SK-N-SH (cell line): ENCODE data around the gene C2CD3. TPM values are rescaled to one million over a fixed set of nuclear protein-coding genes. Genes with fewer than 3 reads are reported as not detected.

Source experiments
- CTCF ChIA-PET: fragments of 300-600, 350-600 bp; formaldehyde crosslinking; extraction: SDS; loops from one replicate; lab custom pipeline; 2021; lab: Yijun Ruan, JAX
- POLR2A ChIA-PET: fragments of 350-600 bp; sonication (Branson Sonifier 250); formaldehyde crosslinking; extraction: SDS; loops from one replicate; lab custom pipeline; 2020; ENCODE audit warnings: antibody characterized with exemption, inconsistent platforms; lab: Yijun Ruan, JAX
- DNase-seq: peaks from one replicate; pipeline ENCODE4 v3.0.0; 2012
- H2AFZ ChIP-seq: fragments of 200-600 bp; sonication (generic); 2 replicates; pipeline ENCODE4 v1.8.1; 2016; ENCODE audit warnings: antibody characterized with exemption, mild to moderate bottlenecking, low read depth
- H3F3A ChIP-seq: fragments of 200-600 bp; sonication (generic); replicated peaks from 2 replicates; pipeline ENCODE3; 2016; ENCODE audit warnings: antibody characterized with exemption, mild to moderate bottlenecking; ENCODE audit not compliant: insufficient read depth
- H3K27ac ChIP-seq, 2 experiments: fragments of 200-500 bp in 1 of 2; fragments of 200-600 bp in 1 of 2; sonication (Bioruptor generic) in 1 of 2; sonication (generic), shearing (Covaris generic) in 1 of 2; 2 replicates each; pipeline versions ENCODE4 v1.5.1 to v1.6.1; 2014 to 2016; ENCODE audit warnings: low read depth in 2 of 2, inconsistent platforms in 1 of 2, low read length in 1 of 2, mild to moderate bottlenecking in 1 of 2, mixed read lengths in 1 of 2
- H3K27me3 ChIP-seq: fragments of 200-600 bp; sonication (generic), shearing (Covaris generic); 2 replicates; pipeline ENCODE4 v1.6.1; 2016; ENCODE audit warnings: mixed run types; ENCODE audit not compliant: insufficient read depth
- H3K36me3 ChIP-seq, 2 experiments: fragments of 200-500 bp in 1 of 2; fragments of 200-600 bp in 1 of 2; sonication (Bioruptor generic) in 1 of 2; sonication (generic) in 1 of 2; replicated peaks in 1 of 2; 2 replicates each; pipeline versions ENCODE3 to v1.5.1; 2014 to 2016; ENCODE audit warnings: low read length in 1 of 2, mild to moderate bottlenecking in 1 of 2; ENCODE audit not compliant: insufficient read depth in 2 of 2, control insufficient read depth in 1 of 2
- H3K4me1 ChIP-seq, 2 experiments: fragments of 200-500 bp in 1 of 2; fragments of 200-600 bp in 1 of 2; sonication (Bioruptor generic) in 1 of 2; sonication (generic), shearing (Covaris generic) in 1 of 2; 2 replicates each; pipeline versions ENCODE4 v1.5.1 to v1.6.1; 2014 to 2016; ENCODE audit warnings: low read depth in 1 of 2, low read length in 1 of 2, mixed run types in 1 of 2; ENCODE audit not compliant: insufficient read depth in 2 of 2, control insufficient read depth in 1 of 2
- H3K4me2 ChIP-seq: fragments of 200-600 bp; sonication (generic), shearing (Covaris generic); 2 replicates; pipeline ENCODE4 v1.6.1; 2017; ENCODE audit warnings: mixed run types
- H3K4me3 ChIP-seq, 2 experiments: fragments of 200-500 bp in 1 of 2; fragments of 200-600 bp in 1 of 2; sonication (Bioruptor generic) in 1 of 2; sonication (generic), shearing (Covaris generic) in 1 of 2; 2 replicates each; pipeline versions ENCODE4 v1.5.1 to v1.8.1; 2014 to 2016; ENCODE audit warnings: low read depth in 2 of 2, inconsistent platforms in 1 of 2, low read length in 1 of 2, mild to moderate bottlenecking in 1 of 2, mixed read lengths in 1 of 2, moderate library complexity in 1 of 2
- H3K79me2 ChIP-seq: fragments of 200-600 bp; sonication (generic); 2 replicates; pipeline ENCODE4 v1.8.1; 2017; ENCODE audit warnings: mild to moderate bottlenecking; ENCODE audit not compliant: insufficient read depth
- H3K9ac ChIP-seq: fragments of 200-600 bp; sonication (generic); 2 replicates; pipeline ENCODE4 v1.6.1; 2017; ENCODE audit warnings: mixed run types
- H3K9me2 ChIP-seq: fragments of 200-600 bp; sonication (generic); 2 replicates; pipeline ENCODE4 v1.6.1; 2017; ENCODE audit warnings: mixed run types
- H3K9me3 ChIP-seq: fragments of 200-600 bp; sonication (generic); 2 replicates; pipeline ENCODE4 v1.6.1; 2017; ENCODE audit warnings: mixed run types, mild to moderate bottlenecking, moderate library complexity
- H4K20me1 ChIP-seq: fragments of 200-600 bp; sonication (generic); 2 replicates; pipeline ENCODE4 v1.6.1; 2017; ENCODE audit warnings: mild to moderate bottlenecking, mixed run types; ENCODE audit not compliant: insufficient read depth
- CHD2 ChIP-seq: fragments of 150-350 bp; IDR thresholded peaks from 2 replicates; pipeline ENCODE4 v1.6.1; 2018; ENCODE audit warnings: low read length; ENCODE audit not compliant: partially characterized antibody
- CTCF ChIP-seq: fragments of 200-600 bp; sonication (generic); IDR thresholded peaks from 2 replicates; pipeline ENCODE4 v1.6.1; 2017; ENCODE audit warnings: antibody characterized with exemption, mild to moderate bottlenecking, moderate library complexity
- FOXM1 ChIP-seq: IDR thresholded peaks from 2 replicates; pipeline ENCODE4 v1.4.0; 2012; ENCODE audit warnings: low read depth, mild to moderate bottlenecking
- GABPA ChIP-seq: IDR thresholded peaks from 2 replicates; pipeline ENCODE4 v1.4.0; 2012; ENCODE audit warnings: low read depth, mild to moderate bottlenecking
- IRF3 ChIP-seq: fragments of 150-350 bp; IDR thresholded peaks from 2 replicates; pipeline ENCODE4 v1.6.1; 2016; ENCODE audit warnings: mild to moderate bottlenecking, low read depth, low read length
- MEF2A ChIP-seq: IDR thresholded peaks from 2 replicates; pipeline ENCODE4 v1.4.0; 2012; ENCODE audit warnings: low read depth, borderline replicate concordance
- MXI1 ChIP-seq: IDR thresholded peaks from 2 replicates; pipeline ENCODE4 v1.6.1; 2012; ENCODE audit warnings: mild to moderate bottlenecking, low read depth, low read length, improper control_type of control experiment
- NFIC ChIP-seq: IDR thresholded peaks from 2 replicates; pipeline ENCODE4 v1.4.0; 2012; ENCODE audit warnings: borderline replicate concordance
- PBX3 ChIP-seq: IDR thresholded peaks from 2 replicates; pipeline ENCODE4; 2012
- POLR2AphosphoS5 ChIP-seq: IDR thresholded peaks from 2 replicates; pipeline ENCODE4 v1.6.1; 2012; ENCODE audit warnings: low read depth, low read length
- RAD21 ChIP-seq: IDR thresholded peaks from 2 replicates; pipeline ENCODE4 v1.6.1; 2012; ENCODE audit warnings: mild to moderate bottlenecking, low read length
- RFX5 ChIP-seq: IDR thresholded peaks from 2 replicates; pipeline ENCODE4 v1.6.1; 2012; ENCODE audit warnings: mild to moderate bottlenecking, improper control_type of control experiment, low read length
- TAF1 ChIP-seq: IDR thresholded peaks from 2 replicates; pipeline ENCODE4 v1.6.1; 2012; ENCODE audit warnings: low read depth, mild to moderate bottlenecking, low read length, moderate library complexity, borderline replicate concordance
- WGBS: methylation state at CpG from one replicate; pipeline ENCODE4 v1.1.6; 2017; ENCODE audit warnings: low lambda C conversion rate; 5-methylcytosine and 5-hydroxymethylcytosine counted together
- polyA plus RNA-seq, 3 experiments: library from polyadenylated mRNA; depleted of rRNA; stranded (reverse); fragments of >200 nt; gene quantifications; 2 replicates each; pipeline ENCODE4 v1.2.3, GENCODE V29; 2012

C2CD3 gene
- polyA plus RNA-seq, 1 of the 3 experiments (the other 2 are of a cell fraction) = 7.0 TPM

DNA sequence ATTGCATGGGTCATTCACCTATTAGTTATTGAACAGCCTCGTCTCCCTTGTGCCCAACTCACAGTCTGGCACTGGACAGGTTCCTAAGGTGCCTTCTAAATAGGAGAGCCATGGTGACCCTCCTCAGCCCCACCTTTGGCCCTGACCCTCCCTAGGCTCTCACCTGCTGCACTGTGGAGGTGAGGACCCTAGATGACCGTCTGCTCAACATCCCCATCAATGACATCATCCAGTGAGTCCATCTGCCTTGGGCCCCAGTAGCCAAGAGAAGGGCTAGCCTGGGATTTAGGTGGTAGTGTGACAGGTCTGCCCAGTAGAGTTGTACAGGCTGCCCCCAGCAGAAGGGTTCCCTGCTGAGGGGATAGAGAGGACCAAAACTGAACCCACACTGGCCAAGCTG is 201.7 kb downstream of the C2CD3 start:
- no peak overlapping the region for H2AFZ ChIP-seq
- no peaks in the 10 kb centered on the region for H3K79me2 ChIP-seq
- WGBS = 54% methylated on average over 2 of the region's 2 CpGs
- TF ChIP-seq CTCF = no peak
- TF ChIP-seq GABPA = no peak
- no peak for TF ChIP-seq POLR2AphosphoS5
- no peak for TF ChIP-seq MEF2A
- no peak for TF ChIP-seq RAD21
- TF ChIP-seq IRF3 = no peak
- TF ChIP-seq TAF1 = no peak
- TF ChIP-seq MXI1 = no peak
- no peak for TF ChIP-seq FOXM1
- no peak for DNase-seq
- ChIA-PET CTCF (interaction anchor here (1.3 kb wide), 1 partner anchor 10 kb away, joined by 3 read pairs; no protein-coding TSS in a partner anchor), POLR2A (interaction anchor here (3.9 kb wide), 1 partner anchor 13 kb away, joined by 15 read pairs; the partner anchor contains the start of gene UCP2)
- H3K4me2 ChIP-seq = no peak overlapping the region
- H3K4me3 ChIP-seq = no peak overlapping the region
- no peaks in the 10 kb centered on the region for H3K27me3 ChIP-seq
- H3F3A ChIP-seq = peaks cover 3% of the 10 kb centered on the region
- H3K9me2 ChIP-seq = no peaks in the 10 kb centered on the region
- H4K20me1 ChIP-seq = no peaks in the 10 kb centered on the region
- no peak overlapping the region for H3K9ac ChIP-seq
- no peaks in the 10 kb centered on the region for H3K9me3 ChIP-seq
- no peaks in the 10 kb centered on the region for H3K36me3 ChIP-seq
- H3K4me1 ChIP-seq = peaks cover 5 to 8% of the 10 kb centered on the region in 2 experiments; a peak in 2 of 4 replicates
- H3K27ac ChIP-seq = no peak overlapping the region

DNA sequence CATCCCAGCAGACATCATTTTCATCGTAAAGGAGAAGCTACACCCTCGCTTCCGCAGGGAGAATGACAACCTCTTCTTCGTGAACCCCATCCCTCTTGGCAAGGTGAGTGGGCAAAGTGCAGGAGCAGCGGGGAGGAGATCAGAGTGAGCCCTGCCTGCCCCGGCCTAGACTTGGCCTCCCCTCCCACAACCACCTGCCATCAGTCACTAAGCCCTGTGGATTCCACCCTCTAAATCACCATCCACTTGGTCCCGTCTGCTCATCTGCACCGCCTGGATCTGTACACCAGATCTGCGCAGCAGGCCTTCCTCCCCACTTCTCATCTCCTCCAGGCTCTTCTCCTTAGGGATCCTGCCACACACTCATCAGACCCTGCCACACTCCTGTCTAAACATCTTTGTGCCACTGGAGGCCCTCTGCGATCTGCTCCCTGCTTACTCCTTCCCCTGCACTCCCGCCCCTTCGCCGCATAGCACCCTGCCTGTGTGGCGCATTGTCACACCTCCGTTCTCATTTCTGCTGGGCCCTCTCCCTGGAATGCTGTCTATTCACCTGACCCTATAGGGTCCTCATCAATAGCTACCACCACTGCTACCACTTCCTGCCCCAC is 202.3 kb downstream of the C2CD3 start:
- H3K79me2 ChIP-seq = no peaks in the 10 kb centered on the region
- H4K20me1 ChIP-seq = no peaks in the 10 kb centered on the region
- no peak overlapping the region for H3K9ac ChIP-seq
- H3F3A ChIP-seq = peaks cover 3% of the 10 kb centered on the region
- no peak overlapping the region for H3K4me3 ChIP-seq
- H3K9me2 ChIP-seq = no peaks in the 10 kb centered on the region
- no peak overlapping the region for H3K27ac ChIP-seq
- CTCF ChIA-PET = interaction anchor here (1.3 kb wide), 1 partner anchor 11 kb away, joined by 3 read pairs; no protein-coding TSS in a partner anchor
- DNase-seq = no peak
- H3K36me3 ChIP-seq = no peaks in the 10 kb centered on the region
- H3K4me2 ChIP-seq = no peak overlapping the region
- no peak for TF ChIP-seq RFX5
- TF ChIP-seq PBX3 = no peak
- no peak for TF ChIP-seq NFIC
- no peak for TF ChIP-seq CTCF
- no peak for TF ChIP-seq CHD2
- H2AFZ ChIP-seq = no peak overlapping the region
- H3K4me1 ChIP-seq = peaks cover 5 to 8% of the 10 kb centered on the region in 2 experiments; a peak in 2 of 4 replicates
- 96% methylated on average over 15 of the region's 15 CpGs for WGBS
- H3K9me3 ChIP-seq = no peaks in the 10 kb centered on the region
- POLR2A ChIA-PET = interaction anchor here (0.5 kb wide), 1 partner anchor 524 kb away, joined by 3 read pairs; no protein-coding TSS in a partner anchor
- H3K27me3 ChIP-seq = no peaks in the 10 kb centered on the region
